Measurements from ENCODE around the gene TRIM42.

The TRIM42 gene

DNA sequence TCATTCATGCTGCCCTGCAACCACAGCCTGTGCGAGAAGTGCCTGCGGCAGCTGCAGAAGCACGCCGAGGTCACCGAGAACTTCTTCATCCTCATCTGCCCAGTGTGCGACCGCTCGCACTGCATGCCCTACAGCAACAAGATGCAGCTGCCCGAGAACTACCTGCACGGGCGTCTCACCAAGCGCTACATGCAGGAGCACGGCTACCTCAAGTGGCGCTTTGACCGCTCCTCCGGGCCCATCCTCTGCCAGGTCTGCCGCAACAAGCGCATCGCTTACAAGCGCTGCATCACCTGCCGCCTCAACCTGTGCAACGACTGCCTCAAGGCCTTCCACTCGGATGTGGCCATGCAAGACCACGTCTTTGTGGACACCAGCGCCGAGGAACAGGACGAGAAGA, 4.7 kb downstream of the TRIM42 start:
- no peak overlapping the region for H3K27ac ChIP-seq (replicated peaks)
- DNase-seq (ENCODE audit: low read depth in 1 of 2, low spot score in 1 of 2) = no peak
- no peaks in the 10 kb centered on the region for H3K27me3 ChIP-seq (ENCODE audit: insufficient read depth, poor library complexity, severe bottlenecking)
- TF ChIP-seq POLR2AphosphoS5 (IDR thresholded peaks at IDR 0.05; ENCODE audit: low read depth) (no peak), SPI1 (IDR thresholded peaks at IDR 0.05; ENCODE audit: borderline replicate concordance, low read depth) (no peak), REST (IDR thresholded peaks at IDR 0.05; ENCODE audit: insufficient replicate concordance, low read depth) (no peak), GABPA (IDR thresholded peaks at IDR 0.05; ENCODE audit: low read depth) (no peak)
- TF ChIP-seq, protein P1, sequence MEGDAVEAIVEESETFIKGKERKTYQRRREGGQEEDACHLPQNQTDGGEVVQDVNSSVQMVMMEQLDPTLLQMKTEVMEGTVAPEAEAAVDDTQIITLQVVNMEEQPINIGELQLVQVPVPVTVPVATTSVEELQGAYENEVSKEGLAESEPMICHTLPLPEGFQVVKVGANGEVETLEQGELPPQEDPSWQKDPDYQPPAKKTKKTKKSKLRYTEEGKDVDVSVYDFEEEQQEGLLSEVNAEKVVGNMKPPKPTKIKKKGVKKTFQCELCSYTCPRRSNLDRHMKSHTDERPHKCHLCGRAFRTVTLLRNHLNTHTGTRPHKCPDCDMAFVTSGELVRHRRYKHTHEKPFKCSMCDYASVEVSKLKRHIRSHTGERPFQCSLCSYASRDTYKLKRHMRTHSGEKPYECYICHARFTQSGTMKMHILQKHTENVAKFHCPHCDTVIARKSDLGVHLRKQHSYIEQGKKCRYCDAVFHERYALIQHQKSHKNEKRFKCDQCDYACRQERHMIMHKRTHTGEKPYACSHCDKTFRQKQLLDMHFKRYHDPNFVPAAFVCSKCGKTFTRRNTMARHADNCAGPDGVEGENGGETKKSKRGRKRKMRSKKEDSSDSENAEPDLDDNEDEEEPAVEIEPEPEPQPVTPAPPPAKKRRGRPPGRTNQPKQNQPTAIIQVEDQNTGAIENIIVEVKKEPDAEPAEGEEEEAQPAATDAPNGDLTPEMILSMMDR (IDR thresholded peaks at IDR 0.05; ENCODE audit: insufficient read depth, low read length) = no peak
- H3K4me3 ChIP-seq (replicated peaks; ENCODE audit: insufficient read depth, low read length) = no peak overlapping the region

DNA sequence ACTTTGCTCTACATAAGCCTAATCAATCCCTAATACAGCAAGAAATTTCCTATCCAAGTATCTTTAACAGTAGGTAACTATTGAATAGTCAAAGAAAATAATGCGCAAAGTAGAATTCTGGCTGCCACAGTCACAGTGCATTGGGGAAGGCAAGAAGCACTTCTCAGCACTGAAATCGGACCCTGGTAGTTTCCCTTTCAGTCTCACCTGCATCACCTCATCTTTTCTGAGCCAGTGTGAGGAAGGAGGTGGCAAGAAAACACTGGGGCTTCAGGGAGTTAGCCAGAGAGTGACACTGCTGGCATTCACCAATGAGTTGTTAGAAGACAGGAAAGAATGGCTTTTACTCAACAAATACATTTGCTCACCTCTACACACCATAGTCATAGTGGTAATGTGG, 8.3 kb downstream of the TRIM42 start:
- Histone ChIP-seq H3K4me3 (replicated peaks; ENCODE audit: insufficient read depth, low read length) (no peak overlapping the region), H3K27me3 (ENCODE audit: insufficient read depth, poor library complexity, severe bottlenecking) (no peaks in the 10 kb centered on the region), H3K27ac (replicated peaks) (no peak overlapping the region)
- no peak for DNase-seq (ENCODE audit: low read depth in 1 of 2, low spot score in 1 of 2)
- TF ChIP-seq REST (IDR thresholded peaks at IDR 0.05; ENCODE audit: insufficient replicate concordance, low read depth) (no peak), POLR2AphosphoS5 (IDR thresholded peaks at IDR 0.05; ENCODE audit: low read depth) (no peak), GABPA (IDR thresholded peaks at IDR 0.05; ENCODE audit: low read depth) (no peak), SPI1 (IDR thresholded peaks at IDR 0.05; ENCODE audit: borderline replicate concordance, low read depth) (no peak)
- TF ChIP-seq, protein P1 (IDR thresholded peaks at IDR 0.05; ENCODE audit: insufficient read depth, low read length) = no peak

DNA sequence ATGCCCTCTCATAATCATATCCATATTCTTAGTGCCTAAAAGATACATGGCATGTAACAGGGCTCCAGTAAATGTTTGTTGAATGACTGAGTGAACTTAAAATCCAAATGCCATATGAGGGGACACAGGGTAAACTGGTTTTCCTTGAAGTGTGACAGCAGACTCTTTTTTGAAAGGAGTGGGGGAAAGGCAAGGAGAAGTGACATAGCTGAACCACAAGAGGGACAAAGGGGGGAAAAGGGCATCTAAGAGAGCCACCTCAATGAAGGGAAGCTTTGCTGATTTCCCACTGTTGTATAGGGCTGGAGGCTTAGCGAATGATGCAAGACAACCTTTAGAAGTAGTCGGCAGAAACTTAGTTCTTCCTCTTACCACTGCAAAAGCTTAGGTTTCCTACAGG, 9.1 kb downstream of the TRIM42 start:
- no peaks in the 10 kb centered on the region for H3K27me3 ChIP-seq (ENCODE audit: insufficient read depth, poor library complexity, severe bottlenecking)
- DNase-seq (ENCODE audit: low read depth in 1 of 2, low spot score in 1 of 2) = no peak
- H3K4me3 ChIP-seq (replicated peaks; ENCODE audit: insufficient read depth, low read length) = no peak overlapping the region
- no peak overlapping the region for H3K27ac ChIP-seq (replicated peaks)
- TF ChIP-seq SPI1 (IDR thresholded peaks at IDR 0.05; ENCODE audit: borderline replicate concordance, low read depth) (no peak), GABPA (IDR thresholded peaks at IDR 0.05; ENCODE audit: low read depth) (no peak)
- TF ChIP-seq, protein P1 (IDR thresholded peaks at IDR 0.05; ENCODE audit: insufficient read depth, low read length) = no peak

- Histone ChIP-seq H3K4me3 (replicated peaks; ENCODE audit: insufficient read depth, low read length) (no peak overlapping the region), H3K27me3 (ENCODE audit: insufficient read depth, poor library complexity, severe bottlenecking) (no peaks in the 10 kb centered on the region), H3K27ac (replicated peaks) (no peak overlapping the region)
- TF ChIP-seq, protein P1 (IDR thresholded peaks at IDR 0.05; ENCODE audit: insufficient read depth, low read length) = no peak
- TF ChIP-seq SPI1 (IDR thresholded peaks at IDR 0.05; ENCODE audit: borderline replicate concordance, low read depth) (no peak), GABPA (IDR thresholded peaks at IDR 0.05; ENCODE audit: low read depth) (no peak), REST (IDR thresholded peaks at IDR 0.05; ENCODE audit: insufficient replicate concordance, low read depth) (no peak), POLR2AphosphoS5 (IDR thresholded peaks at IDR 0.05; ENCODE audit: low read depth) (no peak)
- no peak for DNase-seq (ENCODE audit: low read depth in 1 of 2, low spot score in 1 of 2)
These were observed 17.6 kb downstream of the TRIM42 start for GRCh38 chr3:140695361-140696061.
